Peyer's patch (tissue), 4 donors: ENCODE results near the gene SCTR. TPM values are rescaled to one million over a fixed set of nuclear protein-coding genes. Genes with fewer than 3 reads are reported as not detected.
A peak's percentile ranks its signal among the peaks of the same experiment; 100 is the strongest.

Source experiments
- DNase-seq, 3 donors: peaks; one replicate each; pipeline ENCODE4 v3.0.0-alpha.2; 2017 to 2019
- H3K27ac ChIP-seq, 4 donors: fragments of 200-600 bp; sonication (generic); one replicate each; pipeline ENCODE4 v1.5.1; 2016 to 2019
- H3K27me3 ChIP-seq, 2 donors: fragments of 200-600 bp; sonication (generic); one replicate each; pipeline ENCODE4 v1.5.1; 2019
- H3K36me3 ChIP-seq, 3 donors: fragments of 200-600 bp; sonication (generic); one replicate each; pipeline ENCODE4 v1.5.1; 2016 to 2019
- H3K4me1 ChIP-seq, 4 donors: fragments of 200-600 bp; sonication (generic); one replicate each; pipeline ENCODE4 v1.5.1; 2016 to 2019
- H3K4me3 ChIP-seq, 4 donors: fragments of 200-600 bp; sonication (generic); 1 replicate in 3 of 4; 2 replicates in 1 of 4; pipeline ENCODE4 v1.5.1; 2016 to 2019; ENCODE audit warnings: mild to moderate bottlenecking in 1 of 4
- H3K9me3 ChIP-seq, 4 donors: fragments of 200-600 bp; sonication (generic); one replicate each; pipeline ENCODE4 v1.5.1; 2016 to 2019; ENCODE audit warnings: mild to moderate bottlenecking in 1 of 4
- CTCF ChIP-seq, 6 experiments: fragments of 450-650 bp in 4 of 6; fragments of 200-600 bp in 2 of 6; sonication (generic) in 1 of 6; IDR thresholded peaks; one replicate each; pipeline ENCODE4 v1.5.1; 2017 to 2019; ENCODE audit warnings: antibody characterized with exemption in 6 of 6, mild to moderate bottlenecking in 3 of 6, moderate library complexity in 1 of 6
- POLR2A ChIP-seq, 2 donors: fragments of 450-650 bp; IDR thresholded peaks; one replicate each; pipeline ENCODE4 v1.5.1; 2017; ENCODE audit warnings: antibody characterized with exemption in 2 of 2, mild to moderate bottlenecking in 2 of 2, moderate library complexity in 2 of 2
- total RNA-seq, 4 donors: library from RNA; depleted of rRNA; stranded (reverse); fragments of >200 nt; gene quantifications; one replicate each; pipeline ENCODE4 v1.1.0, GENCODE V29; 2016

Gene SCTR
- total RNA-seq, 4 donors from 2014 or later, result 0.54 to 1.7 TPM; not detected in 2

GRCh38 chr2:119435953-119436297, 88.4 kb downstream of the SCTR start:
- peaks cover 0 to 9% (median 4%) of the 10 kb centered on the region in 4 donors for H3K4me1 ChIP-seq
- DNase-seq, result peak in 1 of 3 donors; percentile 46
- H3K27me3 ChIP-seq, result no peaks in the 10 kb centered on the region
- H3K4me3 ChIP-seq, result peak overlapping the region in 2 of 4 donors; percentile 14 to 78
- no peak for TF ChIP-seq POLR2A (IDR thresholded peaks at IDR 0.05)
- no peak for TF ChIP-seq CTCF (IDR thresholded peaks at IDR 0.05)
- H3K36me3 ChIP-seq, result peaks cover 0 to 29% (median 0%) of the 10 kb centered on the region in 3 donors
- peak overlapping the region in 3 of 4 donors; percentile 70 to 94 (median 92) for H3K27ac ChIP-seq
- H3K9me3 ChIP-seq, result no peaks in the 10 kb centered on the region

GRCh38 chr2:119435081-119435952, 89.0 kb downstream of the SCTR start:
- Histone ChIP-seq H3K4me3 (peak overlapping the region in 2 of 4 donors; percentile 41 to 78), H3K9me3 (no peaks in the 10 kb centered on the region), H3K27ac (peak overlapping the region in 3 of 4 donors; percentile 70 to 94 (median 92)), H3K27me3 (no peaks in the 10 kb centered on the region), H3K4me1 (peaks cover 0 to 12% (median 4%) of the 10 kb centered on the region in 4 donors), H3K36me3 (peaks cover 0 to 29% (median 0%) of the 10 kb centered on the region in 3 donors)
- DNase-seq, result peak in 2 of 3 donors; percentile 61 to 68
- peak; percentile 59 to 65 for TF ChIP-seq POLR2A (IDR thresholded peaks at IDR 0.05)
- no peak for TF ChIP-seq CTCF (IDR thresholded peaks at IDR 0.05)

- TF ChIP-seq POLR2A (IDR thresholded peaks at IDR 0.05) (no peak), CTCF (IDR thresholded peaks at IDR 0.05) (no peak)
- Histone ChIP-seq H3K4me1 (peaks cover 0 to 18% (median 4%) of the 10 kb centered on the region in 4 donors), H3K4me3 (peak overlapping the region in 2 of 4 donors; percentile 41 to 78), H3K36me3 (peaks cover 0 to 29% (median 0%) of the 10 kb centered on the region in 3 donors), H3K27ac (peak overlapping the region in 3 of 4 donors; percentile 70 to 94 (median 92)), H3K27me3 (no peaks in the 10 kb centered on the region), H3K9me3 (no peaks in the 10 kb centered on the region)
- peak in 1 of 3 donors; percentile 49 for DNase-seq
Measured at GRCh38 chr2:119434664-119435063, 89.6 kb downstream of the SCTR start.

- Histone ChIP-seq H3K27me3 (no peaks in the 10 kb centered on the region), H3K4me1 (peaks cover 0 to 27% (median 4%) of the 10 kb centered on the region in 4 donors), H3K27ac (peak overlapping the region in 3 of 4 donors; percentile 89 to 94 (median 92)), H3K9me3 (no peaks in the 10 kb centered on the region), H3K36me3 (peaks cover 0 to 22% (median 0%) of the 10 kb centered on the region in 3 donors), H3K4me3 (peak overlapping the region in 2 of 4 donors; percentile 73 to 78)
- TF ChIP-seq CTCF (IDR thresholded peaks at IDR 0.05) (no peak), POLR2A (IDR thresholded peaks at IDR 0.05) (peak; percentile 47 to 86)
- peak in 2 of 3 donors; percentile 72 to 80 for DNase-seq
Measured at GRCh38 chr2:119433636-119434327, 90.5 kb downstream of the SCTR start.

- Histone ChIP-seq H3K4me1 (peaks cover 0 to 35% (median 4%) of the 10 kb centered on the region in 4 donors), H3K27ac (peak overlapping the region in 3 of 4 donors; percentile 89 to 94 (median 92)), H3K36me3 (peaks cover 0 to 17% (median 0%) of the 10 kb centered on the region in 3 donors), H3K27me3 (no peaks in the 10 kb centered on the region), H3K9me3 (no peaks in the 10 kb centered on the region), H3K4me3 (peak overlapping the region in 3 of 4 donors; percentile 47 to 78 (median 73))
- TF ChIP-seq CTCF (IDR thresholded peaks at IDR 0.05) (no peak), POLR2A (IDR thresholded peaks at IDR 0.05) (no peak)
- peak in 1 of 3 donors; percentile 56 for DNase-seq
Measured at GRCh38 chr2:119432851-119433522, 91.3 kb downstream of the SCTR start.
